Measurements from ENCODE around the gene DCLK2. TPM values are rescaled to one million over a fixed set of nuclear protein-coding genes. Genes with fewer than 3 reads are reported as not detected.

Gene DCLK2
- total RNA-seq, 1 donor from 2014 or later = 4.9 TPM

DNA sequence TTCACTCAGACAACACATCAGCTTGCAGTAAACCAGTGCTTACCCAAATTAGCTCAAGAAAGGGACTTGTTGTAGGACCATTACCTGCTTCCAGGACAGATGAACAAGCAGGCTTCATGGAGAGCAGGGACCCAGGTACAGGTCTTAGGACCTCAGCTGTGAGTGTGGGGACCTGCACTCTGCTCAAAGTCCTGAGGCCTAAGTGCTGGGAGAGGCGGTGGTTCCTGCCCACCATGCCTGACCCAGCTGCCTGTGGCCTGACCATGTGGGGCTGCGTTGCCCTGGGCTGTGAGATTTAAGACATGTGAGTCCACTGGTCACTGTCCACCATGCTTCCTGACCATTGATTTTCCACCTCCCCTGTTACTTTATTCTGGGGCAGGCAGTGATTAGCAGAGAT is 140.2 kb downstream of the DCLK2 start:
- Histone ChIP-seq H3K4me3 (no peak overlapping the region), H3K27ac (no peak overlapping the region), H3K9me3 (no peaks in the 10 kb centered on the region), H3K36me3 (no peaks in the 10 kb centered on the region), H3K27me3 (no peaks in the 10 kb centered on the region), H3K4me1 (peaks cover 5% of the 10 kb centered on the region)
- TF ChIP-seq, protein P1, sequence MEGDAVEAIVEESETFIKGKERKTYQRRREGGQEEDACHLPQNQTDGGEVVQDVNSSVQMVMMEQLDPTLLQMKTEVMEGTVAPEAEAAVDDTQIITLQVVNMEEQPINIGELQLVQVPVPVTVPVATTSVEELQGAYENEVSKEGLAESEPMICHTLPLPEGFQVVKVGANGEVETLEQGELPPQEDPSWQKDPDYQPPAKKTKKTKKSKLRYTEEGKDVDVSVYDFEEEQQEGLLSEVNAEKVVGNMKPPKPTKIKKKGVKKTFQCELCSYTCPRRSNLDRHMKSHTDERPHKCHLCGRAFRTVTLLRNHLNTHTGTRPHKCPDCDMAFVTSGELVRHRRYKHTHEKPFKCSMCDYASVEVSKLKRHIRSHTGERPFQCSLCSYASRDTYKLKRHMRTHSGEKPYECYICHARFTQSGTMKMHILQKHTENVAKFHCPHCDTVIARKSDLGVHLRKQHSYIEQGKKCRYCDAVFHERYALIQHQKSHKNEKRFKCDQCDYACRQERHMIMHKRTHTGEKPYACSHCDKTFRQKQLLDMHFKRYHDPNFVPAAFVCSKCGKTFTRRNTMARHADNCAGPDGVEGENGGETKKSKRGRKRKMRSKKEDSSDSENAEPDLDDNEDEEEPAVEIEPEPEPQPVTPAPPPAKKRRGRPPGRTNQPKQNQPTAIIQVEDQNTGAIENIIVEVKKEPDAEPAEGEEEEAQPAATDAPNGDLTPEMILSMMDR (IDR thresholded peaks at IDR 0.05) = no peak
- ATAC-seq = no peak
- DNase-seq = no peak
- intact Hi-C loops (cut with DNase I) = no loop called here

DNA sequence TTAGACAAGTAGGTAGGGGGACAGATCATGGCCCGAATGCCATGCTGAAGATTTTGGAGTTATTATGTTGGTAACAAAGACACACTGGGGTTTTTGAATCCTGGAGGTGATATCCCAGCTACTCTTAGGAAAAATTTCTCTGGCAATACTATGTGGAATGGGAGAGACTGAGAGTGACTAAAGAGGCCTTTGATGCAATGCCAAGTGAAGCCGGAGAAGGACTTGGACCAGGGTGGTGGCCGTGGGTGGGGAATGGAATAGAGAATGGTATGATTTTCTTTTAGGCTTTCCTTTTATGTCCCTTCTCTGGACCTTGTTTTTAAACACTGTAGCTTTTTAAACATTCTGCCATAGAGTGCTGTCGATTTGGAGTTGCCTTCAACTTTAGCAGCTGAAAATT is 141.6 kb downstream of the DCLK2 start:
- no peaks in the 10 kb centered on the region for H3K36me3 ChIP-seq
- no peak overlapping the region for H3K27ac ChIP-seq
- intact Hi-C loops (cut with DNase I) = no loop called here
- ATAC-seq (no peak), DNase-seq (no peak)
- H3K4me3 ChIP-seq = no peak overlapping the region
- TF ChIP-seq, protein P1 (IDR thresholded peaks at IDR 0.05) = no peak
- H3K9me3 ChIP-seq = no peaks in the 10 kb centered on the region
- peaks cover 5% of the 10 kb centered on the region for H3K4me1 ChIP-seq
- H3K27me3 ChIP-seq = no peaks in the 10 kb centered on the region

DNA sequence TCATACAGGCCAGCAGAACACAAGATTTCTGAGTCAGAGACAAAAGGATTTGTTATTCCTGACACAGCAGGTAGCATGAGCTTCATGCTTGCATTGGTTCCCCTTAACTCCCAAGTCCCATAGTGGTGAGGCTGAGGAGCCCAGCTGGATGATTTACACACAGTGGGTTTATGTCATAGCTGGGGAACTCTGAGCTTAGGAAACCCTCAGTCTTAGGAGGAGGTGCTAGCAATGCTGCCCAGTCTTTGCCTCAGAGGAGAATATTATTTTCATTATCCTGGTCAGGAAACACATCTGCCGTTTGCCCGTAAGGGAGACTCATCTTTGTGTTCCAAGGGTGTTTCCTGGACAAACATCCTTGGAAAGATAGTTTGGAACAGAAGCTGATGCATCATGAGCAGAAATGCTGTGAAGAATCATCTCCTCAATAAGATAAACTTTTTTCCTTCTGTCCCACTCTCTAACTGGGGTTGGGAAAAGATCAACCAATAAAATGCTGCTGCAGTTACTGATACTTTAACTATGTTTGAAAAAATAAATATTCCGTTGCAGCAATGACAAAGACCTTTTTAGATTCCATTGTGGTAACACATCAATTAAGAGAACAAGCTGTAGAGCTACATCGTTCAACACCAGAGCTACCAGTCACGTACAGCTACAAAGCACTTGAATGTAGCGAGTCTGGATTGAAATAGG is 146.8 kb downstream of the DCLK2 start:
- Histone ChIP-seq H3K4me3 (no peak overlapping the region), H3K36me3 (no peaks in the 10 kb centered on the region), H3K27ac (no peak overlapping the region), H3K4me1 (no peaks in the 10 kb centered on the region), H3K27me3 (no peaks in the 10 kb centered on the region), H3K9me3 (no peaks in the 10 kb centered on the region)
- TF ChIP-seq, protein P1 (IDR thresholded peaks at IDR 0.05) = no peak
- ATAC-seq (no peak), DNase-seq (no peak)
- intact Hi-C loops (cut with DNase I) = no loop called here

DNA sequence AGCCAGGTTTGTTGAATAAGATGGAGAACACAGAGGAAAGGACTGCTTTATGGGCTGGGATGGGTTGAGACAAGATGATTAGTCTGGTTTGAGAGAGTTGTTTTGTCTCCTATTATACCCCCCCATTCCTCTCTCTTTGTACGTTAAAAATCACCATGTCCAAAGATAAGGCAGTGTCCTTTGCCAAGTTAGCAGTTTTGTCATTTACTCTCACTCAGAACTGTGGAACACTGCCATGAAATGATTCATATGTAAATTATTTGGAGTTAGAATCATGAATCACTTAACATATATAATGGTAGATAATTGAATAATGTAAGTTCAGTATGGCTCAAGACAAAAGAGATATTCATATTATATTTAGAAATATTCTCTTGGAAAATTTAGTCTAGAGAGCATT is 151.3 kb downstream of the DCLK2 start:
- TF ChIP-seq, protein P1 (IDR thresholded peaks at IDR 0.05) = no peak
- no peak overlapping the region for H3K4me3 ChIP-seq
- DNase-seq = no peak
- intact Hi-C loops (cut with DNase I) = no loop called here
- H3K27me3 ChIP-seq = no peaks in the 10 kb centered on the region
- H3K27ac ChIP-seq = no peak overlapping the region
- H3K9me3 ChIP-seq = no peaks in the 10 kb centered on the region
- no peaks in the 10 kb centered on the region for H3K4me1 ChIP-seq
- H3K36me3 ChIP-seq = no peaks in the 10 kb centered on the region
- no peak for ATAC-seq

DNA sequence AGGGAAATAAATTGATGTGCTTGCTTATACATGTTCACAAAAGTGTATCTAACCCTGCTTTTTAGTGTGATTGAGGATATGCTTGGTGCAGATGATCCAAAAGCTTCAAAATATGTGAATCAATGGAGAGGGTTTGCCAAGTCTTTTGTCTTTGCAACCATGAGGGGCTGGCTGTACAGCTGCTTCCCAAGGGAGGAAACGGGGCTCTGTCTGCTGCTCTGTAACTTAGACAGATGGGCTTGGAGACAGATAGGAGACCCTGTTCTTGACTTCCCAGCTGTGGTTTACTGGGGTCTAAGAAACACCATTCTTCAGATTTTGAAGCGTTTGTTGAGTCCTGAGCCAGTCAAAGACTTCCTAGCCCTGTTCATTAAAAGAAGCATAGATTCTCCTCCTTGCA is 152.3 kb downstream of the DCLK2 start:
- H3K27me3 ChIP-seq = no peaks in the 10 kb centered on the region
- intact Hi-C loops (cut with DNase I) = no loop called here
- H3K36me3 ChIP-seq = no peaks in the 10 kb centered on the region
- ATAC-seq (no peak), DNase-seq (no peak)
- H3K4me3 ChIP-seq = no peak overlapping the region
- H3K9me3 ChIP-seq = no peaks in the 10 kb centered on the region
- no peaks in the 10 kb centered on the region for H3K4me1 ChIP-seq
- TF ChIP-seq, protein P1 (IDR thresholded peaks at IDR 0.05) = no peak
- H3K27ac ChIP-seq = no peak overlapping the region
